ENCODE results near the gene SPART.

- no peak for TF ChIP-seq GATA3 (IDR thresholded peaks at IDR 0.05; ENCODE audit: low read depth, low read length)
- no peak for TF ChIP-seq GATA2 (IDR thresholded peaks at IDR 0.05; ENCODE audit: low read depth, low read length)
Measured at GRCh38 chr13:36323408-36323807, 22.8 kb downstream of the SPART start.
